Parathyroid adenoma (tissue), 2 donors: ENCODE results near the gene ZNF644.
"Not testable (repeated sequence)": the region's sequence is repeated elsewhere in the genome, so short reads cannot be mapped to it uniquely, and the experiment has no call there.

Experiments
- H2AFZ ChIP-seq: fragments of 300-600 bp; sonication (generic); one replicate; pipeline ENCODE4 v1.7.0; 2017; ENCODE audit warnings: antibody characterized with exemption, mild to moderate bottlenecking
- H3K27ac ChIP-seq: fragments of 300-600 bp; sonication (generic); one replicate; pipeline ENCODE4 v1.7.0; 2017
- H3K27me3 ChIP-seq: fragments of 300-600 bp; sonication (generic); one replicate; pipeline ENCODE4 v1.7.0; 2017; ENCODE audit warnings: low read length; ENCODE audit not compliant: control insufficient read depth, insufficient read depth
- H3K36me3 ChIP-seq: fragments of 300-600 bp; sonication (generic); one replicate; pipeline ENCODE4 v1.7.0; 2017; ENCODE audit warnings: low read length; ENCODE audit not compliant: control insufficient read depth, insufficient read depth
- H3K4me1 ChIP-seq: fragments of 300-600 bp; sonication (generic); one replicate; pipeline ENCODE4 v1.7.0; 2017; ENCODE audit warnings: control low read depth
- H3K4me2 ChIP-seq: fragments of 300-600 bp; sonication (generic); one replicate; pipeline ENCODE4 v1.7.0; 2017; ENCODE audit warnings: low read length
- H3K4me3 ChIP-seq: fragments of 300-600 bp; sonication (generic); one replicate; pipeline ENCODE4 v1.7.0; 2017; ENCODE audit warnings: low read depth, low read length
- H3K79me2 ChIP-seq: fragments of 300-600 bp; sonication (generic); one replicate; pipeline ENCODE4 v1.7.0; 2017; ENCODE audit warnings: control low read depth
- H3K9ac ChIP-seq: fragments of 300-600 bp; sonication (generic); one replicate; pipeline ENCODE4 v1.7.0; 2017; ENCODE audit warnings: mild to moderate bottlenecking
- H3K9me3 ChIP-seq: fragments of 300-600 bp; sonication (generic); one replicate; pipeline ENCODE4 v1.7.0; 2017; ENCODE audit warnings: low read length; ENCODE audit not compliant: control insufficient read depth
- CTCF ChIP-seq: fragments of 300-600 bp; sonication (generic); IDR thresholded peaks from one replicate; pipeline ENCODE4 v1.7.0; 2017; ENCODE audit warnings: antibody characterized with exemption, mild to moderate bottlenecking
- donor health status: primary hyperparathyroidism.

ZNF644 gene

GRCh38 chr1:90936061-90936460 lies 85.8 kb downstream of the ZNF644 start:
- no peak overlapping the region for H2AFZ ChIP-seq
- no peak for TF ChIP-seq CTCF

GRCh38 chr1:90928231-90928630 lies 93.6 kb downstream of the ZNF644 start:
- H3K9ac ChIP-seq, H3K27ac ChIP-seq, H3K4me3 ChIP-seq, H3K9me3 ChIP-seq, H3K4me2 ChIP-seq, H3K4me1 ChIP-seq, H3K36me3 ChIP-seq, H3K79me2 ChIP-seq, H3K27me3 ChIP-seq, H2AFZ ChIP-seq: not testable (repeated sequence)

More at GRCh38 chr1:90936061-90936460, 85.8 kb downstream of the ZNF644 start:
- Histone ChIP-seq H3K27ac (no peak overlapping the region), H3K4me1 (no peaks in the 10 kb centered on the region), H3K27me3 (no peaks in the 10 kb centered on the region), H3K9me3 (no peaks in the 10 kb centered on the region), H3K36me3 (no peaks in the 10 kb centered on the region), H3K4me2 (no peak overlapping the region), H3K79me2 (peaks cover 24% of the 10 kb centered on the region), H3K4me3 (no peak overlapping the region), H3K9ac (no peak overlapping the region)

- H2AFZ ChIP-seq, H3K9ac ChIP-seq, H3K27ac ChIP-seq, H3K9me3 ChIP-seq, H3K36me3 ChIP-seq, H3K4me2 ChIP-seq, H3K79me2 ChIP-seq, H3K27me3 ChIP-seq, H3K4me3 ChIP-seq, H3K4me1 ChIP-seq: not testable (repeated sequence)
Measured at GRCh38 chr1:90927674-90928073, 94.2 kb downstream of the ZNF644 start.

- Histone ChIP-seq H3K79me2 (peaks cover 2% of the 10 kb centered on the region), H3K27ac (no peak overlapping the region), H3K4me3 (no peak overlapping the region), H3K4me1 (peaks cover 8% of the 10 kb centered on the region), H3K4me2 (no peak overlapping the region), H3K27me3 (no peaks in the 10 kb centered on the region), H3K9me3 (no peaks in the 10 kb centered on the region), H3K36me3 (no peaks in the 10 kb centered on the region), H3K9ac (no peak overlapping the region), H2AFZ (no peak overlapping the region)
- TF ChIP-seq CTCF = no peak
Measured at GRCh38 chr1:90926971-90927370, 94.9 kb downstream of the ZNF644 start.

GRCh38 chr1:90925928-90926869 lies 95.6 kb downstream of the ZNF644 start:
- H3K9ac ChIP-seq = no peak overlapping the region
- H3K4me3 ChIP-seq = no peak overlapping the region
- H3K36me3 ChIP-seq = no peaks in the 10 kb centered on the region
- no peak overlapping the region for H3K4me2 ChIP-seq
- H3K9me3 ChIP-seq = no peaks in the 10 kb centered on the region
- H3K4me1 ChIP-seq = peaks cover 8% of the 10 kb centered on the region
- H2AFZ ChIP-seq = no peak overlapping the region
- TF ChIP-seq CTCF = no peak
- no peaks in the 10 kb centered on the region for H3K79me2 ChIP-seq
- H3K27ac ChIP-seq = no peak overlapping the region
- no peaks in the 10 kb centered on the region for H3K27me3 ChIP-seq
